ENCODE data around the gene DNAJC12. TPM values are rescaled to one million over a fixed set of nuclear protein-coding genes. Genes with fewer than 3 reads are reported as not detected.
A peak's percentile ranks its signal among the peaks of the same experiment; 100 is the strongest.

DNAJC12 gene
- total RNA-seq, 1 donor from 2014 or later, result 0.17 TPM

GRCh38 chr10:67804395-67804678 is 33.7 kb downstream of the DNAJC12 start:
- TF ChIP-seq CTCF (conservative IDR thresholded peaks at IDR 0.05; ENCODE audit: low read depth, low read length), result no peak
- no peak overlapping the region for H3K4me3 ChIP-seq (ENCODE audit: low read depth, low read length)
- DNase-seq (ENCODE audit: low read depth), result no peak

GRCh38 chr10:67803588-67804394 is 34.2 kb downstream of the DNAJC12 start:
- DNase-seq (ENCODE audit: low read depth), result peak; percentile 79

GRCh38 chr10:67802767-67803538 is 35.0 kb downstream of the DNAJC12 start:
- TF ChIP-seq CTCF (conservative IDR thresholded peaks at IDR 0.05; ENCODE audit: low read depth, low read length), result no peak
- H3K4me3 ChIP-seq (ENCODE audit: low read depth, low read length), result no peak overlapping the region
- no peak for DNase-seq (ENCODE audit: low read depth)

More at GRCh38 chr10:67803588-67804394, 34.2 kb downstream of the DNAJC12 start:
- no peak overlapping the region for H3K4me3 ChIP-seq (ENCODE audit: low read depth, low read length)
- TF ChIP-seq CTCF (conservative IDR thresholded peaks at IDR 0.05; ENCODE audit: low read depth, low read length), result no peak

GRCh38 chr10:67801118-67801517 is 36.9 kb downstream of the DNAJC12 start:
- no peak for DNase-seq (ENCODE audit: low read depth)
- H3K4me3 ChIP-seq (ENCODE audit: low read depth, low read length), result no peak overlapping the region
- no peak for TF ChIP-seq CTCF (conservative IDR thresholded peaks at IDR 0.05; ENCODE audit: low read depth, low read length)

GRCh38 chr10:67794909-67795460 is 43.0 kb downstream of the DNAJC12 start:
- TF ChIP-seq CTCF (conservative IDR thresholded peaks at IDR 0.05; ENCODE audit: low read depth, low read length), result no peak
- H3K4me3 ChIP-seq (ENCODE audit: low read depth, low read length), result no peak overlapping the region
- no peak for DNase-seq (ENCODE audit: low read depth)

- no peak overlapping the region for H3K4me3 ChIP-seq (ENCODE audit: low read depth, low read length)
- no peak for TF ChIP-seq CTCF (conservative IDR thresholded peaks at IDR 0.05; ENCODE audit: low read depth, low read length)
- DNase-seq (ENCODE audit: low read depth), result no peak
These were observed 43.7 kb downstream of the DNAJC12 start for GRCh38 chr10:67794256-67794655.
